ENCODE measurements around the gene USF3. TPM values are rescaled to one million over a fixed set of nuclear protein-coding genes. Genes with fewer than 3 reads are reported as not detected.

Gene USF3
- total RNA-seq, 1 experiment from 2014 or later, result 10.9 TPM

DNA sequence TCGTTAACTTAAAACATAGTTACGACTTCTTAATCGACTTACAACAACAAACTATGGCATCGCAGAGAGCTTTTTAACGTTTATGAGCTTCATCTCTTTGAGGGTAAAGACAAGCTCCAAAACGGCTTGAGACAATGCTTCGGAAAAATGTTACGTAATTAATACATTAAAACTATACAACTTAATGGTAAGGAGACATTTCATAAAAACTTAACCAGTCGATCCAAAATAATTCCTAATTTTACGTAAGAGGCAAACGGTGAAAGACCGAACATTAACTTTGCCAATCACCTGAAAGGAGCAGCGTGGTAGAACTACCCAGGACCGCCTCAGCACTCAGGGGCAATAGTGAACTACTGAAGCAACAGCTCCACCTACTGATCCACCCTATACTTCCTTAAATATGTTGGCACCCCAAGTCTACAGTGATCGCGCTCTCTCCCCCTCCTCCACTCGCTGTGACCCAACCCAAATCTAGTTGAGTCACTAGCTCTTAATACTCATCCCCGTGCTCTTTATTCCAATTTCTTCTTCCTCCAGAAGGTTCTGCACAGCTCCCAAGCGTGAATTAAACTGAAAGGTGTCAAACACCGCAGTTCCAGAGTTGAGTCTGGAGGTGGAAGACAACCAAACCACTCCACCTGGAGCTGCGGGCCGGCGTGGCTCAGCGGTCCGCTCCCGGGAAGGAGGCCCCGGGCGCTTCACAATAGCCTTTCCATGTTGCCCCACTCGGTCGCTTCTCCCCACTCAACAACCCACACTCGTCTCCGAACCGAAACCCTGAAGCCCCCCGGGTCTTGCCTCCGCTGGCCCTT is 48.7 kb upstream of the USF3 start:
- Histone ChIP-seq H3K4me1 (0 out of 2 replicates have a peak, but pooled peaks cover 3% of the 10 kb centered on the region), H3K27me3 (replicated peaks; ENCODE audit: control insufficient read depth, insufficient read depth, low read length) (no peaks in the 10 kb centered on the region), H3K36me3 (ENCODE audit: control insufficient read depth, insufficient read depth, low read length) (no peaks in the 10 kb centered on the region), H3K4me3 (ENCODE audit: low read depth, low read length) (peak overlapping the region; percentile 78), H3K9me3 (no peaks in the 10 kb centered on the region)
- peak overlapping the region; percentile 100 for H3K27ac Mint-ChIP-seq (ENCODE audit: unreplicated experiment)
- no peaks in the 10 kb centered on the region for H3K9me3 Mint-ChIP-seq (ENCODE audit: unreplicated experiment)
- H3K27me3 Mint-ChIP-seq (ENCODE audit: insufficient read depth, unreplicated experiment), result no peaks in the 10 kb centered on the region
- TF ChIP-seq, protein P1, sequence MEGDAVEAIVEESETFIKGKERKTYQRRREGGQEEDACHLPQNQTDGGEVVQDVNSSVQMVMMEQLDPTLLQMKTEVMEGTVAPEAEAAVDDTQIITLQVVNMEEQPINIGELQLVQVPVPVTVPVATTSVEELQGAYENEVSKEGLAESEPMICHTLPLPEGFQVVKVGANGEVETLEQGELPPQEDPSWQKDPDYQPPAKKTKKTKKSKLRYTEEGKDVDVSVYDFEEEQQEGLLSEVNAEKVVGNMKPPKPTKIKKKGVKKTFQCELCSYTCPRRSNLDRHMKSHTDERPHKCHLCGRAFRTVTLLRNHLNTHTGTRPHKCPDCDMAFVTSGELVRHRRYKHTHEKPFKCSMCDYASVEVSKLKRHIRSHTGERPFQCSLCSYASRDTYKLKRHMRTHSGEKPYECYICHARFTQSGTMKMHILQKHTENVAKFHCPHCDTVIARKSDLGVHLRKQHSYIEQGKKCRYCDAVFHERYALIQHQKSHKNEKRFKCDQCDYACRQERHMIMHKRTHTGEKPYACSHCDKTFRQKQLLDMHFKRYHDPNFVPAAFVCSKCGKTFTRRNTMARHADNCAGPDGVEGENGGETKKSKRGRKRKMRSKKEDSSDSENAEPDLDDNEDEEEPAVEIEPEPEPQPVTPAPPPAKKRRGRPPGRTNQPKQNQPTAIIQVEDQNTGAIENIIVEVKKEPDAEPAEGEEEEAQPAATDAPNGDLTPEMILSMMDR (IDR thresholded peaks at IDR 0.05; ENCODE audit: insufficient read depth in 1 of 2, low read depth in 1 of 2, low read length in 1 of 2, severe bottlenecking in 1 of 2, unreplicated experiment in 1 of 2), result peak; percentile 42 to 68
- H3K4me3 Mint-ChIP-seq (ENCODE audit: unreplicated experiment), result peak overlapping the region; percentile 96
- peak; percentile 75 to 79 for DNase-seq
- peaks cover 37% of the 10 kb centered on the region for H3K36me3 Mint-ChIP-seq (ENCODE audit: insufficient read depth, unreplicated experiment)
- BruUV-seq (replicated peaks), result TSS peak; percentile 27
- peaks cover 16% of the 10 kb centered on the region for H3K4me1 Mint-ChIP-seq (ENCODE audit: low read depth, unreplicated experiment)
- intact Hi-C loops (cut with micrococcal nuclease; ENCODE audit: unreplicated experiment), result loop anchor here (1.0 to 5.0 kb wide), 4 partner anchors 9 to 228 kb away; partner anchors contain the start of genes SPICE1 and ZDHHC23
- ChIA-PET POLR2A (interaction anchor here (1.4 to 1.6 kb wide), 2 partner anchors 49 to 231 kb away, joined by 4 read pairs; partner anchors contain the start of genes SPICE1 and USF3), CTCF (interaction anchor here (0.7 to 3.2 kb wide), 11 partner anchors 9 to 229 kb away, joined by 3 to 37 read pairs (median 4); partner anchors contain the start of gene USF3)

DNA sequence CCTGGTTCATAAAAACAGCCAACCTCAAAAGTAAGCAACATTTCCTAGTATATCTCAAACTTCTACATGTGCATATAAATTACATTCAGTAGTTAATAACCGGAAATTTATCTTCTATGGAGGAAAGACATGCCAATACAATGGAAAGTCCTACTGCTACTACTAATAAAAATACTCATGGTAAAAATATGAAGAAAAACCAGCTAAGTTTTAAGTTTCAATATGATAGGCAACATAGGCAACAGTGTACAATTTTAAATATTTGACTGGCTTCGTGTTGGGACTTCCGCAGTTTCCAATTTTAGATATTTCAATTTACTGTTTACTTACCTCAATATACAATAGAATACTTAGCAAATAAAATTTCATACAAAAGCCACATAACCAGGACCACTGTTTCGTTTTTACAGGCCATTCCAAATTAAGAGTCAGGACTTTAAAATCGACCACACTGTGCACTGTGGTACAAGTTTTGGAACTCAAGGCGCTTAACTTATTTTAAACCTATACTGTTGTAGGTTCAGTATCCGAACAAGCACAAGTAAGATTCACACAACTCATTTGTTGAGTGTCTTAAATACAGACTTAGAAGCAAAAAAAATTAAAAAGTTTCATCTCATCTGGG is 46.7 kb upstream of the USF3 start:
- H3K36me3 Mint-ChIP-seq (ENCODE audit: insufficient read depth, unreplicated experiment), result peaks cover 31% of the 10 kb centered on the region
- ChIA-PET POLR2A (no interaction called here), CTCF (no interaction called here)
- H3K27ac Mint-ChIP-seq (ENCODE audit: unreplicated experiment), result peak overlapping the region; percentile 45
- no peak overlapping the region for H3K4me3 ChIP-seq (ENCODE audit: low read depth, low read length)
- H3K27me3 Mint-ChIP-seq (ENCODE audit: insufficient read depth, unreplicated experiment), result no peaks in the 10 kb centered on the region
- H3K4me1 Mint-ChIP-seq (ENCODE audit: low read depth, unreplicated experiment), result peaks cover 8% of the 10 kb centered on the region
- TF ChIP-seq, protein P1 (IDR thresholded peaks at IDR 0.05; ENCODE audit: insufficient read depth in 1 of 2, low read depth in 1 of 2, low read length in 1 of 2, severe bottlenecking in 1 of 2, unreplicated experiment in 1 of 2), result no peak
- no peaks in the 10 kb centered on the region for H3K36me3 ChIP-seq (ENCODE audit: control insufficient read depth, insufficient read depth, low read length)
- H3K27me3 ChIP-seq (replicated peaks; ENCODE audit: control insufficient read depth, insufficient read depth, low read length), result no peaks in the 10 kb centered on the region
- H3K4me3 Mint-ChIP-seq (ENCODE audit: unreplicated experiment), result no peak overlapping the region
- H3K4me1 ChIP-seq, result no peaks in the 10 kb centered on the region
- intact Hi-C loops (cut with micrococcal nuclease; ENCODE audit: unreplicated experiment), result no loop called here
- no peaks in the 10 kb centered on the region for H3K9me3 ChIP-seq
- no peaks in the 10 kb centered on the region for H3K9me3 Mint-ChIP-seq (ENCODE audit: unreplicated experiment)
- DNase-seq, result no peak
- BruUV-seq (replicated peaks), result no TSS peak

DNA sequence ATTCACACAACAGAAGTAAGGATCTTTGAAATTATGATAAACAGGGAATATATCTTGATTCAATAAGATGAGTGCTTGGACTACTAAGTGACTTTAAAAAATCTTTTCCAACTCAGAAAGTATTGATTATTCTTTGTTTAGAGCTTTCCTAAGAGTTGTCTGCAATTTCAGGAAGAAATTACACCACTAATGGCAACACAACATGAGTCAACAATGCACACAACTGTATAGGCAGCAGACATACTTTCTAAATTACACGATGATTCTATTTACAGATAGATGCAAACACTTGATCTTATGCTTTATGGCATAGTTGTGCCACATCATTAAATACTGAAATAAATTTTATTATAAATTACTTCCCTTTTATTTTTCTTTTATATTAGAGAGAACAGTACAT is 45.2 kb upstream of the USF3 start:
- H3K4me3 ChIP-seq (ENCODE audit: low read depth, low read length), result no peak overlapping the region
- POLR2A ChIA-PET, result interaction anchor here (0.6 kb wide), 1 partner anchor 9 kb away, joined by 3 read pairs; no protein-coding TSS in a partner anchor
- Mint-ChIP-seq H3K4me1 (ENCODE audit: low read depth, unreplicated experiment) (peaks cover 8% of the 10 kb centered on the region), H3K4me3 (ENCODE audit: unreplicated experiment) (no peak overlapping the region), H3K27ac (ENCODE audit: unreplicated experiment) (no peak overlapping the region), H3K9me3 (ENCODE audit: unreplicated experiment) (no peaks in the 10 kb centered on the region), H3K27me3 (ENCODE audit: insufficient read depth, unreplicated experiment) (no peaks in the 10 kb centered on the region), H3K36me3 (ENCODE audit: insufficient read depth, unreplicated experiment) (peaks cover 25% of the 10 kb centered on the region)
- no peaks in the 10 kb centered on the region for H3K36me3 ChIP-seq (ENCODE audit: control insufficient read depth, insufficient read depth, low read length)
- 0 out of 2 replicates have a peak, but pooled peaks cover 6% of the 10 kb centered on the region for H3K4me1 ChIP-seq
- no peaks in the 10 kb centered on the region for H3K9me3 ChIP-seq
- no peak for DNase-seq
- no TSS peak for BruUV-seq (replicated peaks)
- H3K27me3 ChIP-seq (replicated peaks; ENCODE audit: control insufficient read depth, insufficient read depth, low read length), result no peaks in the 10 kb centered on the region
- intact Hi-C loops (cut with micrococcal nuclease; ENCODE audit: unreplicated experiment), result no loop called here
- CTCF ChIA-PET, result no interaction called here
- TF ChIP-seq, protein P1 (IDR thresholded peaks at IDR 0.05; ENCODE audit: insufficient read depth in 1 of 2, low read depth in 1 of 2, low read length in 1 of 2, severe bottlenecking in 1 of 2, unreplicated experiment in 1 of 2), result no peak
